ENCODE data around the gene HMGXB4. TPM values are rescaled to one million over a fixed set of nuclear protein-coding genes. Genes with fewer than 3 reads are reported as not detected.

HMGXB4 gene
- polyA plus RNA-seq, 1 experiment: 30.4 TPM

DNA sequence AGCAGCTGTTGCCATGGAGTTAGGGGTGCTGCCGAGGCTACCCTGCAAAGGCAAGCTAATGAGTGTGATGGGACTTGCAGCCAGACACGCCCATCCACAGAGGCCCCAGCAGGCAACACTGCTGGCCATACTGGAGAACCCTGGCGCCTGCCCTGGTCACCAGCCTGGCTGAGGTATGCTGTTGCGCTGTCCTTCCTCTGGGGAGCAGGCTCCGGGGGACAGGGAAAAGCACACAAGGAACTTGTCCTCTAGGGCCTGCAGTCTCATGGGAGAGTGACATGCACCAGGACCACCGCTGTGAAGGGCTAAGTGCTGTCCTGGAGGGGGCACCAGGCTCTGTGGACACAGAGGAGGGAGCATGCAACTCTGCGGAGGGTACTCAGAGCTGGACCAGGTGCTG lies 78.2 kb downstream of the HMGXB4 start:
- TF ChIP-seq, protein P1, sequence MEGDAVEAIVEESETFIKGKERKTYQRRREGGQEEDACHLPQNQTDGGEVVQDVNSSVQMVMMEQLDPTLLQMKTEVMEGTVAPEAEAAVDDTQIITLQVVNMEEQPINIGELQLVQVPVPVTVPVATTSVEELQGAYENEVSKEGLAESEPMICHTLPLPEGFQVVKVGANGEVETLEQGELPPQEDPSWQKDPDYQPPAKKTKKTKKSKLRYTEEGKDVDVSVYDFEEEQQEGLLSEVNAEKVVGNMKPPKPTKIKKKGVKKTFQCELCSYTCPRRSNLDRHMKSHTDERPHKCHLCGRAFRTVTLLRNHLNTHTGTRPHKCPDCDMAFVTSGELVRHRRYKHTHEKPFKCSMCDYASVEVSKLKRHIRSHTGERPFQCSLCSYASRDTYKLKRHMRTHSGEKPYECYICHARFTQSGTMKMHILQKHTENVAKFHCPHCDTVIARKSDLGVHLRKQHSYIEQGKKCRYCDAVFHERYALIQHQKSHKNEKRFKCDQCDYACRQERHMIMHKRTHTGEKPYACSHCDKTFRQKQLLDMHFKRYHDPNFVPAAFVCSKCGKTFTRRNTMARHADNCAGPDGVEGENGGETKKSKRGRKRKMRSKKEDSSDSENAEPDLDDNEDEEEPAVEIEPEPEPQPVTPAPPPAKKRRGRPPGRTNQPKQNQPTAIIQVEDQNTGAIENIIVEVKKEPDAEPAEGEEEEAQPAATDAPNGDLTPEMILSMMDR (IDR thresholded peaks at IDR 0.05; ENCODE audit: low read depth, low read length): no peak
- CTCF ChIA-PET: interaction anchor here (0.6 to 1.2 kb wide), 2 partner anchors 11 to 16 kb away, joined by 3 read pairs; no protein-coding TSS in a partner anchor
- POLR2A ChIA-PET: no interaction called here
- Histone ChIP-seq H3K27ac (ENCODE audit: low read depth, low read length) (no peak overlapping the region), H3K9me3 (ENCODE audit: control insufficient read depth, insufficient read depth, low read length) (no peaks in the 10 kb centered on the region), H3K4me3 (ENCODE audit: low read depth, low read length) (no peak overlapping the region), H3K27me3 (ENCODE audit: control insufficient read depth, insufficient read depth, low read length) (no peaks in the 10 kb centered on the region)
- DNase-seq (ENCODE audit: low read depth, low spot score): no peak

DNA sequence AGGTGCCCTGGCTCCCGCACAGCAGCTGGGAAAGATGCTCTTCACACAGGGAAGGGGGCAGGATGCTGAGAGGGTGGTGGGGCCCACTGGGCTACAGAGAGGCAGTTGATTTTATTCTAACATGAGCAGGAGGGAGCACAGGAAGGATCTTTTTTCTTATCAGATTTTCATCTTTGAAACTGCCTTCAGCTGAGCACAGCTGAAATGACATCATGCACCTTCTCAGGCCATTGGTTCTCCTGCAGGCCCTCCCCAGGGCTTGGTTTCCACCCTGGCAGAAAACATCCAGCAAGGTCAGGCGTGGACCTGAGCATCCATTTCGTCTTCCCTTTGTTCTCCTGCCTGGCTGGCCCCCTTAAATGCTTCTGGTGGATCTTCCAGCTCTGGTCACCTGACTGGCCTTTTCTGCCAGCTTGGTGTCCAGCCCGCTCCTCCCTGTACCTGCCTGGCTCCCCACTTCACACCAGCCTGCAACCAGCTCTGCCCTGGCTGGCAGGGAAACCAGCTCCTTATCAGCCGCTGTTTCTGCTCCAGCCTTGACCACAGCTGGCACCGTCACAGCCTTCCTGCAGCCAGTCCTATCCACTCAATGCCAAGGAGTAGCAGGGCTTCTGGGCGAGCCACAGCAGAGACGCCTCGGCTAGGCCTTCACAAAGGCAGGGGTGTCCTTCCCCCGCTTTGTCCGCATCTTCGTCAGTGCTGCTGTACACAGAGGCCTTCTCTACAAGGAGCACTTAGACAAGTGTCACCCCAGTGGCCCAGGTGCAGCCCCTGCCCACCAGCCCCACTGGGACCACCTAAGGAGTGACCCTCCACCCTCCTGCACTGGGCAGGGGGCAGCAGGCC lies 78.9 kb downstream of the HMGXB4 start:
- TF ChIP-seq, protein P1 (IDR thresholded peaks at IDR 0.05; ENCODE audit: low read depth, low read length): no peak
- Histone ChIP-seq H3K27me3 (ENCODE audit: control insufficient read depth, insufficient read depth, low read length) (no peaks in the 10 kb centered on the region), H3K9me3 (ENCODE audit: control insufficient read depth, insufficient read depth, low read length) (no peaks in the 10 kb centered on the region), H3K4me3 (ENCODE audit: low read depth, low read length) (no peak overlapping the region), H3K27ac (ENCODE audit: low read depth, low read length) (no peak overlapping the region)
- no peak for DNase-seq (ENCODE audit: low read depth, low spot score)
- ChIA-PET CTCF (no interaction called here), POLR2A (no interaction called here)

DNA sequence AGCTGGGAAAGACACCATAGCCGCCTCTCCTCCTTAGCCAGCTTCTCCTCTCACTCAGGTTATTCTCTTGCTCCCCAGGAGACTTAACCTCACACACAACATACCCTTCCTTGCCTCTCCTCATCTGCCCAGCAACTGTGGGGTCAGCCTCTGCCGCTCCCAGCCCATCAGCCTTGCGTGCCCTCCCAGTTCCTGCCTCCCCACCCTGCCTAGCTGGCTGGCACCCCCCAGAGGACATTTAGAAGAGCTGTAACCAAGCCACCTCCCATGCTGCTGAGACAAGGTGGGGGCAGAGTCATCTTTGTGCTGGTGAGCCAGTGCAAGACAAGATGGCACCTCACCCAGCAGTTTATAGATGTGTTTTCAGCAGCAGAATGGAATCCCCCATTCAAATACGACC lies 80.6 kb downstream of the HMGXB4 start:
- no peak for DNase-seq (ENCODE audit: low read depth, low spot score)
- TF ChIP-seq, protein P1 (IDR thresholded peaks at IDR 0.05; ENCODE audit: low read depth, low read length): no peak
- H3K4me3 ChIP-seq (ENCODE audit: low read depth, low read length): no peak overlapping the region
- H3K27me3 ChIP-seq (ENCODE audit: control insufficient read depth, insufficient read depth, low read length): no peaks in the 10 kb centered on the region
- CTCF ChIA-PET: no interaction called here
- POLR2A ChIA-PET: interaction anchor here (0.5 kb wide), 1 partner anchor 25 kb away, joined by 6 read pairs; no protein-coding TSS in a partner anchor
- no peaks in the 10 kb centered on the region; the same call in 1 of the 2 replicates for H3K9me3 ChIP-seq (ENCODE audit: control insufficient read depth, insufficient read depth, low read length)
- H3K27ac ChIP-seq (ENCODE audit: low read depth, low read length): no peak overlapping the region

DNA sequence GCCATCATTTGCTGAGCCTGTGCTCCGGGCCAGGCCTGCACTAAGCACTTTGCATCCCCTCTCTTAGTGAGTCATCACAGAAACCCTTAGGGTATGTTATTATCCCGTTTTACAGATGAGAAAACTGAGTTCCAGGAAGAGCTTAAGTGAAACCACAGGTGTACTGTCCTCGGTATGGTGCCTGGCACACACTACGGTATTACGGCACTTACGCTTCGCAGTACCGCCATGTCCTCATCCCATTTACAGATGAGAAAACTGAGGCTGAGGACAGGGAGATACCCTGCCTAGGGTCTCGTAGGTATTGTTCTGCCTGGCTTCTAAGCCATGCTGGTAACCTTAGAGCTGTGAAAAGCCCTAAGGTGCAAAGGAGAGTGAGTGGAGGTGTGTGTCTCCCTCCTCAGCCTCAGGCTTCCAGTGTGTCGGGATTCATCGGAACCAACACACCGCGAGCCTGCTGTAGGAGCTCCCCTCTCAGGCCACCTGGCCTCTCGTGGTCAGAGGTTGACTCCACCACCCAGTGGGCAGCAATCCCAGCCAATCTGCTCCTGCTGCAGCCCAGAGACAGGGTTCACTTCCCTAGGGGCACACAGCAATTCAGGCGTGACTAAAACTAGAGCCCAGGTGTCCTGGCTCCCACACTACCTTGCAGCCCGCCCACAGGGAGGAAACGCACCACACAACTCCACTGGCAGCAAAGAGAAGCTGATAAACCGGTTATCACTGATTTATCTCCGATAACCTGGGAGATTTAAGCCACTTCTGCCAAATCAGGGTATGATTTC lies 84.0 kb downstream of the HMGXB4 start:
- no peak overlapping the region for H3K4me3 ChIP-seq (ENCODE audit: low read depth, low read length)
- H3K27ac ChIP-seq (ENCODE audit: low read depth, low read length): no peak overlapping the region
- POLR2A ChIA-PET: no interaction called here
- no peak for DNase-seq (ENCODE audit: low read depth, low spot score)
- peaks cover 5% of the 10 kb centered on the region; the same call in 1 of the 2 replicates for H3K9me3 ChIP-seq (ENCODE audit: control insufficient read depth, insufficient read depth, low read length)
- H3K27me3 ChIP-seq (ENCODE audit: control insufficient read depth, insufficient read depth, low read length): no peaks in the 10 kb centered on the region
- TF ChIP-seq, protein P1 (IDR thresholded peaks at IDR 0.05; ENCODE audit: low read depth, low read length): no peak
- CTCF ChIA-PET: no interaction called here

DNA sequence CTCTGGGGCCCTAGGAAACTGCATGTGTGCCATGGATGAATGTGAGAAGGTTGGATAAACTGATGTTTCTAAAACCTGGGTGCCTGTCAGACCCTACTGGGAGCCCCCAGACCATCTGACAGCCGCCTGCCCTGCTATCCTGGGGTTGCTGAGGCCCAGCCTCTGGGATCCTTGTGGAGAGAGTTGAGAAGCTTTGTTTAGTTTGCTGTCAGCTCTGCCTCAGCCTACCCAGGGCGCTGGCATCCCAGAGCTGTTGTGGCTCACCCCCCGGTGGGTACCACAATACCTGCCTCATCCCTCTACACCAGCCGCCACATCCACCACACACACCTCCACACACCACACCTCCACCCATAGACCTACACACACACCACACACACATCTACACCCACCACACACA lies 85.1 kb downstream of the HMGXB4 start:
- TF ChIP-seq, protein P1 (IDR thresholded peaks at IDR 0.05; ENCODE audit: low read depth, low read length): no peak
- no peak for DNase-seq (ENCODE audit: low read depth, low spot score)
- H3K27ac ChIP-seq (ENCODE audit: low read depth, low read length): no peak overlapping the region
- H3K9me3 ChIP-seq (ENCODE audit: control insufficient read depth, insufficient read depth, low read length): peaks cover 5% of the 10 kb centered on the region; the same call in 1 of the 2 replicates
- no peak overlapping the region for H3K4me3 ChIP-seq (ENCODE audit: low read depth, low read length)
- H3K27me3 ChIP-seq (ENCODE audit: control insufficient read depth, insufficient read depth, low read length): no peaks in the 10 kb centered on the region
- ChIA-PET POLR2A (no interaction called here), CTCF (no interaction called here)

All from AG04450 (cell line).